ENCODE measurements around the gene UQCRHL. TPM values are rescaled to one million over a fixed set of nuclear protein-coding genes. Genes with fewer than 3 reads are reported as not detected.
A peak's percentile ranks its signal among the peaks of the same experiment; 100 is the strongest.

UQCRHL gene
- total RNA-seq, 1 donor from 2014 or later = 1.7 TPM

GRCh38 chr1:15788624-15789301 lies 18.7 kb downstream of the UQCRHL start:
- Mint-ChIP-seq H3K4me1 (ENCODE audit: low read depth, unreplicated experiment) (peaks cover 15% of the 10 kb centered on the region), H3K9me3 (ENCODE audit: unreplicated experiment) (no peaks in the 10 kb centered on the region), H3K27me3 (ENCODE audit: low read depth, unreplicated experiment) (peaks cover 3% of the 10 kb centered on the region), H3K36me3 (ENCODE audit: low read depth, unreplicated experiment) (no peaks in the 10 kb centered on the region), H3K4me3 (ENCODE audit: unreplicated experiment) (no peak overlapping the region), H3K27ac (ENCODE audit: unreplicated experiment) (peak overlapping the region; percentile 59)
- H3K4me2 ChIP-seq (ENCODE audit: low read length) = peak overlapping the region; percentile 16
- H3K9me3 ChIP-seq (ENCODE audit: insufficient read depth, low read depth, low read length) = no peaks in the 10 kb centered on the region
- H3K79me2 ChIP-seq (ENCODE audit: insufficient read depth, low read length) = no peaks in the 10 kb centered on the region
- H3K9ac ChIP-seq (ENCODE audit: low read length) = no peak overlapping the region
- peaks cover 10% of the 10 kb centered on the region for H3K36me3 ChIP-seq (ENCODE audit: insufficient read depth, low read length)
- TF ChIP-seq EZH2 (IDR thresholded peaks at IDR 0.05; ENCODE audit: insufficient read depth, low read length) = no peak
- no peak for TF ChIP-seq CTCF (IDR thresholded peaks at IDR 0.05; ENCODE audit: insufficient read depth, low read depth, low read length)
- FAIRE-seq (no peak), DNase-seq (ENCODE audit: low read depth) (peak; percentile 73)
- peak overlapping the region; percentile 55 for H3K27ac ChIP-seq (ENCODE audit: low read depth, low read length)
- no peaks in the 10 kb centered on the region for H3K27me3 ChIP-seq (ENCODE audit: insufficient read depth, low read length)
- H4K20me1 ChIP-seq (ENCODE audit: insufficient read depth, low read length) = peaks cover 15% of the 10 kb centered on the region
- H3K4me1 ChIP-seq (ENCODE audit: insufficient read depth, low read length) = peaks cover 23% of the 10 kb centered on the region
- no peak overlapping the region for H2AFZ ChIP-seq (ENCODE audit: low read depth, low read length)
- no peak overlapping the region for H3K4me3 ChIP-seq (ENCODE audit: insufficient read depth, low read depth, low read length)

GRCh38 chr1:15786581-15786980 lies 20.9 kb downstream of the UQCRHL start:
- Histone ChIP-seq H2AFZ (ENCODE audit: low read depth, low read length) (no peak overlapping the region), H3K4me1 (ENCODE audit: insufficient read depth, low read length) (peaks cover 20% of the 10 kb centered on the region), H3K27me3 (ENCODE audit: insufficient read depth, low read length) (no peaks in the 10 kb centered on the region), H3K9me3 (ENCODE audit: insufficient read depth, low read depth, low read length) (no peaks in the 10 kb centered on the region), H3K4me3 (ENCODE audit: insufficient read depth, low read depth, low read length) (no peak overlapping the region), H3K4me2 (ENCODE audit: low read length) (peak overlapping the region; percentile 8), H3K9ac (ENCODE audit: low read length) (no peak overlapping the region), H3K36me3 (ENCODE audit: insufficient read depth, low read length) (peaks cover 19% of the 10 kb centered on the region), H4K20me1 (ENCODE audit: insufficient read depth, low read length) (peaks cover 28% of the 10 kb centered on the region), H3K27ac (ENCODE audit: low read depth, low read length) (no peak overlapping the region), H3K79me2 (ENCODE audit: insufficient read depth, low read length) (no peaks in the 10 kb centered on the region)
- peak; percentile 64 for DNase-seq (ENCODE audit: low read depth)
- H3K4me3 Mint-ChIP-seq (ENCODE audit: unreplicated experiment) = no peak overlapping the region
- peaks cover 3% of the 10 kb centered on the region for H3K27me3 Mint-ChIP-seq (ENCODE audit: low read depth, unreplicated experiment)
- H3K27ac Mint-ChIP-seq (ENCODE audit: unreplicated experiment) = peak overlapping the region; percentile 14
- H3K9me3 Mint-ChIP-seq (ENCODE audit: unreplicated experiment) = no peaks in the 10 kb centered on the region
- no peak for FAIRE-seq
- H3K4me1 Mint-ChIP-seq (ENCODE audit: low read depth, unreplicated experiment) = peaks cover 7% of the 10 kb centered on the region
- TF ChIP-seq CTCF (IDR thresholded peaks at IDR 0.05; ENCODE audit: insufficient read depth, low read depth, low read length) (no peak), EZH2 (IDR thresholded peaks at IDR 0.05; ENCODE audit: insufficient read depth, low read length) (no peak)
- H3K36me3 Mint-ChIP-seq (ENCODE audit: low read depth, unreplicated experiment) = peaks cover 2% of the 10 kb centered on the region

GRCh38 chr1:15785683-15786082 lies 21.8 kb downstream of the UQCRHL start:
- H2AFZ ChIP-seq (ENCODE audit: low read depth, low read length) = no peak overlapping the region
- no peaks in the 10 kb centered on the region for H3K27me3 ChIP-seq (ENCODE audit: insufficient read depth, low read length)
- H3K4me1 ChIP-seq (ENCODE audit: insufficient read depth, low read length) = peaks cover 20% of the 10 kb centered on the region
- H3K27ac Mint-ChIP-seq (ENCODE audit: unreplicated experiment) = peak overlapping the region; percentile 24
- no peak overlapping the region for H3K4me3 ChIP-seq (ENCODE audit: insufficient read depth, low read depth, low read length)
- FAIRE-seq = no peak
- no peak overlapping the region for H3K9ac ChIP-seq (ENCODE audit: low read length)
- TF ChIP-seq CTCF (IDR thresholded peaks at IDR 0.05; ENCODE audit: insufficient read depth, low read depth, low read length) (no peak), EZH2 (IDR thresholded peaks at IDR 0.05; ENCODE audit: insufficient read depth, low read length) (no peak)
- H3K27me3 Mint-ChIP-seq (ENCODE audit: low read depth, unreplicated experiment) = peaks cover under 1% of the 10 kb centered on the region
- H3K36me3 ChIP-seq (ENCODE audit: insufficient read depth, low read length) = peaks cover 22% of the 10 kb centered on the region
- no peak overlapping the region for H3K27ac ChIP-seq (ENCODE audit: low read depth, low read length)
- no peak overlapping the region for H3K4me3 Mint-ChIP-seq (ENCODE audit: unreplicated experiment)
- no peaks in the 10 kb centered on the region for H3K9me3 Mint-ChIP-seq (ENCODE audit: unreplicated experiment)
- no peak overlapping the region for H3K4me2 ChIP-seq (ENCODE audit: low read length)
- peaks cover 7% of the 10 kb centered on the region for H3K4me1 Mint-ChIP-seq (ENCODE audit: low read depth, unreplicated experiment)
- H3K36me3 Mint-ChIP-seq (ENCODE audit: low read depth, unreplicated experiment) = peaks cover 2% of the 10 kb centered on the region
- no peaks in the 10 kb centered on the region for H3K9me3 ChIP-seq (ENCODE audit: insufficient read depth, low read depth, low read length)
- H4K20me1 ChIP-seq (ENCODE audit: insufficient read depth, low read length) = peaks cover 33% of the 10 kb centered on the region
- no peaks in the 10 kb centered on the region for H3K79me2 ChIP-seq (ENCODE audit: insufficient read depth, low read length)
- no peak for DNase-seq (ENCODE audit: low read depth)
